GM23248 (cell line): Measurements from ENCODE around the gene TIMM10. TPM values are rescaled to one million over a fixed set of nuclear protein-coding genes. Genes with fewer than 3 reads are reported as not detected.

ENCODE experiments used
- DNase-seq: peaks from one replicate; pipeline ENCODE4 v3.0.0-alpha.2; 2015
- H2AFZ ChIP-seq: fragments of 200-600 bp; sonication (generic); 2 replicates; pipeline ENCODE4 v1.6.1; 2016; ENCODE audit warnings: antibody characterized with exemption
- H3F3A ChIP-seq: fragments of 200-600 bp; sonication (generic); 2 replicates; pipeline ENCODE4 v1.6.1; 2016; ENCODE audit warnings: mild to moderate bottlenecking, antibody characterized with exemption, mixed run types; ENCODE audit not compliant: insufficient read depth
- H3K27ac ChIP-seq: fragments of 200-600 bp; sonication (generic); 2 replicates; pipeline ENCODE4 v1.5.1; 2016; ENCODE audit warnings: mild to moderate bottlenecking
- H3K27me3 ChIP-seq: fragments of 200-600 bp; sonication (generic); replicated peaks from 2 replicates; pipeline ENCODE4 v1.6.1; 2016; ENCODE audit warnings: mild to moderate bottlenecking; ENCODE audit not compliant: insufficient read depth
- H3K36me3 ChIP-seq: fragments of 200-600 bp; sonication (generic); 2 replicates; pipeline ENCODE4 v1.6.1; 2016; ENCODE audit warnings: low read depth, mild to moderate bottlenecking
- H3K4me1 ChIP-seq: fragments of 200-600 bp; sonication (generic); 2 replicates; pipeline ENCODE4 v1.6.1; 2016; ENCODE audit warnings: mild to moderate bottlenecking; ENCODE audit not compliant: insufficient read depth
- H3K4me2 ChIP-seq: fragments of 200-600 bp; sonication (generic); one replicate; pipeline ENCODE4 v1.6.1; 2016; ENCODE audit warnings: mild to moderate bottlenecking; ENCODE audit not compliant: unreplicated experiment
- H3K4me3 ChIP-seq: fragments of 200-600 bp; sonication (generic); 2 replicates; pipeline ENCODE4 v1.5.1; 2016; ENCODE audit warnings: mild to moderate bottlenecking
- H3K79me2 ChIP-seq: fragments of 200-600 bp; sonication (generic); 2 replicates; pipeline ENCODE4 v1.6.1; 2016; ENCODE audit warnings: mild to moderate bottlenecking; ENCODE audit not compliant: insufficient read depth
- H3K9ac ChIP-seq: fragments of 200-600 bp; sonication (generic); 2 replicates; pipeline ENCODE4 v1.6.1; 2016; ENCODE audit warnings: mild to moderate bottlenecking
- H3K9me2 ChIP-seq: fragments of 200-600 bp; sonication (generic); 2 replicates; pipeline ENCODE4 v1.6.1; 2016; ENCODE audit warnings: mixed run types, mild to moderate bottlenecking, moderate library complexity; ENCODE audit not compliant: insufficient read depth
- H3K9me3 ChIP-seq: fragments of 200-600 bp; sonication (generic); one replicate; pipeline ENCODE4 v1.6.1; 2017; ENCODE audit warnings: low read depth
- H4K20me1 ChIP-seq: fragments of 200-600 bp; sonication (generic); 2 replicates; pipeline ENCODE4 v1.6.0; 2016; ENCODE audit not compliant: insufficient read depth
- EZH2 ChIP-seq: fragments of 200-600 bp; sonication (generic); IDR thresholded peaks from 2 replicates; pipeline ENCODE4 v1.6.1; 2018; ENCODE audit warnings: antibody characterized with exemption, mild to moderate bottlenecking; ENCODE audit not compliant: insufficient read depth, poor library complexity, severe bottlenecking
- EZH2phosphoT487 ChIP-seq: fragments of 200-600 bp; sonication (generic); IDR thresholded peaks from 2 replicates; pipeline ENCODE4 v1.6.1; 2018; ENCODE audit warnings: antibody characterized with exemption, moderate library complexity, mild to moderate bottlenecking, low read depth; ENCODE audit not compliant: insufficient read depth
- WGBS, 2 experiments: methylation state at CpG; one replicate each; pipeline ENCODE4 v1.1.6; 2015 to 2017; ENCODE audit warnings: low lambda C conversion rate in 2 of 2, low coverage in 1 of 2; ENCODE audit errors: missing lambda C conversion rate in 2 of 2; 5-methylcytosine and 5-hydroxymethylcytosine counted together
- in situ Hi-C: fragments of 300-500 bp; cut with MboI; formaldehyde crosslinking; loops from 2 replicates; pipeline ENCODE4 v1.15.0; 2020
- polyA plus RNA-seq: library from polyadenylated mRNA; unstranded; fragments of >200 nt; fragmentation: Nextera tagmentation; extraction: Ambion mirVana; gene quantifications from 2 replicates; pipeline ENCODE4 v1.2.1, GENCODE V29; 2016
- total RNA-seq: library from RNA; depleted of rRNA; stranded (reverse); fragments of >200 nt; shearing (Covaris generic); gene quantifications from 2 replicates; pipeline ENCODE4 v1.2.3, GENCODE V29; 2014

The TIMM10 gene
- total and polyA plus RNA-seq, 2 experiments from 2014 or later = 29.0 to 78.3 TPM

- H3K9me2 ChIP-seq = no peaks in the 10 kb centered on the region
- H3K27me3 ChIP-seq = no peaks in the 10 kb centered on the region
- TF ChIP-seq EZH2 (no peak), EZH2phosphoT487 (no peak)
- H3K36me3 ChIP-seq = no peaks in the 10 kb centered on the region
- 0 out of 2 replicates have a peak, but pooled peaks cover 10% of the 10 kb centered on the region for H3F3A ChIP-seq
- peaks cover 42% of the 10 kb centered on the region for H3K79me2 ChIP-seq
- in situ Hi-C loops = loop anchor here (5.0 kb wide), 1 partner anchor 75 kb away; no protein-coding TSS in a partner anchor
- peak within 1 kb of the TSS; percentile 91 for H3K27ac ChIP-seq
- WGBS, 2 experiments = 1% methylated on average over 48 to 68 of the region's 92 CpGs
- H3K9ac ChIP-seq = peak within 1 kb of the TSS; percentile 86
- H3K9me3 ChIP-seq = no peaks in the 10 kb centered on the region
- peak within 1 kb of the TSS; percentile 99 for H3K4me2 ChIP-seq
- peak; percentile 90 for DNase-seq
- peak within 1 kb of the TSS; percentile 94 for H2AFZ ChIP-seq
- H4K20me1 ChIP-seq = no peaks in the 10 kb centered on the region
- peak within 1 kb of the TSS; percentile 99 for H3K4me3 ChIP-seq
- peaks cover 24% of the 10 kb centered on the region for H3K4me1 ChIP-seq
Observed at GRCh38 chr11:57567515-57568329, 37.2 kb upstream of the TIMM10 start, which contains the start of gene UBE2L6. Gene UBE2L6, minus strand, starts transcription at chr11:57567672. Its CDS starts 61 bp downstream, at chr11:57567611.

GRCh38 chr11:57566905-57567514 is 36.5 kb upstream of the TIMM10 start:
- in situ Hi-C loops = loop anchor here (5.0 kb wide), 1 partner anchor 75 kb away; no protein-coding TSS in a partner anchor
- H3F3A ChIP-seq = 0 out of 2 replicates have a peak, but pooled peaks cover 10% of the 10 kb centered on the region
- no peaks in the 10 kb centered on the region for H3K9me3 ChIP-seq
- H3K79me2 ChIP-seq = peaks cover 49% of the 10 kb centered on the region
- peak overlapping the region; percentile 86 for H3K9ac ChIP-seq
- H3K4me1 ChIP-seq = peaks cover 24% of the 10 kb centered on the region
- H3K4me2 ChIP-seq = peak overlapping the region; percentile 99
- WGBS, 2 experiments = 0 to 1% methylated on average over 13 to 15 of the region's 15 CpGs
- no peaks in the 10 kb centered on the region for H3K36me3 ChIP-seq
- H2AFZ ChIP-seq = peak overlapping the region; percentile 94
- H3K9me2 ChIP-seq = no peaks in the 10 kb centered on the region
- peak overlapping the region; percentile 91 for H3K27ac ChIP-seq
- peak; percentile 63 for DNase-seq
- no peaks in the 10 kb centered on the region for H3K27me3 ChIP-seq
- H3K4me3 ChIP-seq = peak overlapping the region; percentile 99
- H4K20me1 ChIP-seq = no peaks in the 10 kb centered on the region
- TF ChIP-seq EZH2 (no peak), EZH2phosphoT487 (no peak)

GRCh38 chr11:57566005-57566904 is 35.7 kb upstream of the TIMM10 start:
- no peaks in the 10 kb centered on the region for H3K9me3 ChIP-seq
- 0 out of 2 replicates have a peak, but pooled peaks cover 10% of the 10 kb centered on the region for H3F3A ChIP-seq
- H4K20me1 ChIP-seq = no peaks in the 10 kb centered on the region
- WGBS, 2 experiments = 32% methylated on average over 4 of the region's 4 CpGs
- in situ Hi-C loops = loop anchor here (5.0 kb wide), 1 partner anchor 76 kb away; no protein-coding TSS in a partner anchor
- no peaks in the 10 kb centered on the region for H3K36me3 ChIP-seq
- peaks cover 56% of the 10 kb centered on the region for H3K79me2 ChIP-seq
- peaks cover 24% of the 10 kb centered on the region for H3K4me1 ChIP-seq
- peak overlapping the region; percentile 85 for H2AFZ ChIP-seq
- H3K27ac ChIP-seq = peak overlapping the region; percentile 65
- DNase-seq = peak; percentile 73
- peak overlapping the region; percentile 99 for H3K4me3 ChIP-seq
- H3K9me2 ChIP-seq = no peaks in the 10 kb centered on the region
- H3K4me2 ChIP-seq = peak overlapping the region; percentile 99
- TF ChIP-seq EZH2phosphoT487 (no peak), EZH2 (no peak)
- H3K9ac ChIP-seq = peak overlapping the region; percentile 86
- H3K27me3 ChIP-seq = no peaks in the 10 kb centered on the region

GRCh38 chr11:57562596-57562995 is 32.0 kb upstream of the TIMM10 start:
- Histone ChIP-seq H3K27ac (no peak overlapping the region), H3K79me2 (peaks cover 61% of the 10 kb centered on the region), H3K27me3 (no peaks in the 10 kb centered on the region), H3K4me1 (peaks cover 10% of the 10 kb centered on the region; the same call in 1 of the 2 replicates), H2AFZ (no peak overlapping the region), H3K9me3 (no peaks in the 10 kb centered on the region), H3F3A (0 out of 2 replicates have a peak, but pooled peaks cover 8% of the 10 kb centered on the region), H3K36me3 (peaks cover 12% of the 10 kb centered on the region; the same call in 1 of the 2 replicates), H3K4me3 (no peak overlapping the region), H3K9ac (no peak overlapping the region), H4K20me1 (no peaks in the 10 kb centered on the region), H3K9me2 (no peaks in the 10 kb centered on the region), H3K4me2 (no peak overlapping the region)
- no peak for DNase-seq
- WGBS, 2 experiments = 70 to 74% methylated on average over 4 of the region's 4 CpGs
- no peak for TF ChIP-seq EZH2
- no peak for TF ChIP-seq EZH2phosphoT487
- in situ Hi-C loops = no loop called here
